Endothelial cell of umbilical vein (primary cell): ENCODE measurements around the gene ATAD2B. TPM values are rescaled to one million over a fixed set of nuclear protein-coding genes. Genes with fewer than 3 reads are reported as not detected.

Experiments used
- BruUV-seq: library from RNA; stranded (reverse); fragments of 400-500 nt; replicated peaks from 2 replicates; lab custom pipeline; 2021; lab: Mats Ljungman, UMichigan
- CTCF ChIA-PET: fragments of 300-600, 350-600 bp; sonication (Branson Sonifier 250); formaldehyde crosslinking; loops from one replicate; lab custom pipeline; 2021; ENCODE audit warnings: antibody characterized with exemption, inconsistent platforms; lab: Charles Lee
- POLR2A ChIA-PET: fragments of 300-600, 350-600 bp; sonication (Branson Sonifier 250); formaldehyde crosslinking; loops from one replicate; lab custom pipeline; 2021; ENCODE audit warnings: antibody characterized with exemption, inconsistent platforms; lab: Charles Lee
- DNase-seq: peaks from one replicate; pipeline ENCODE4 v3.0.0-alpha.2; 2011; ENCODE audit warnings: low read depth, low spot score
- FAIRE-seq: peaks from 2 replicates; lab custom pipeline; 2011; peaks lifted over from hg19 to GRCh38; lab: Jason Lieb, UNC
- H2AFZ ChIP-seq: 2 replicates; pipeline ENCODE4 v1.6.0; 2012; ENCODE audit warnings: low read depth, low read length, control low read depth, inconsistent platforms
- H3K27ac ChIP-seq: 2 replicates; pipeline ENCODE4 v1.5.1; 2011; ENCODE audit warnings: low read depth, mild to moderate bottlenecking, control low read depth, low read length, moderate library complexity; ENCODE audit not compliant: insufficient read depth
- H3K27me3 ChIP-seq, 2 experiments: 2 replicates each; pipeline versions ENCODE4 v1.6.0 to v1.6.1; 2011; ENCODE audit warnings: low read length in 2 of 2, mixed read lengths in 1 of 2; ENCODE audit not compliant: control insufficient read depth in 2 of 2, insufficient read depth in 2 of 2
- H3K36me3 ChIP-seq, 2 experiments: 2 replicates in 1 of 2; 3 replicates in 1 of 2; pipeline ENCODE4 v1.5.1; 2011; ENCODE audit warnings: low read length in 2 of 2, mild to moderate bottlenecking in 1 of 2, moderate library complexity in 1 of 2; ENCODE audit not compliant: control insufficient read depth in 2 of 2, insufficient read depth in 2 of 2; ENCODE audit errors: extremely low read depth in 1 of 2
- H3K4me1 ChIP-seq: 3 replicates; pipeline ENCODE4 v1.5.1; 2011; ENCODE audit warnings: mild to moderate bottlenecking, low read length; ENCODE audit not compliant: control insufficient read depth, insufficient read depth; ENCODE audit errors: extremely low read depth
- H3K4me2 ChIP-seq: 2 replicates; pipeline ENCODE4 v1.6.1; 2011; ENCODE audit warnings: low read length, control low read depth, mixed read lengths; ENCODE audit not compliant: insufficient read depth
- H3K4me3 ChIP-seq, 3 experiments: fragments of 200-600 bp in 1 of 3; sonication (generic), shearing (Covaris generic) in 1 of 3; replicated peaks in 1 of 3; 2 replicates each; pipeline ENCODE4 v1.5.1; 2011 to 2016; ENCODE audit warnings: control low read depth in 3 of 3, low read length in 3 of 3, mild to moderate bottlenecking in 2 of 3, inconsistent platforms in 1 of 3, low read depth in 1 of 3, moderate library complexity in 1 of 3; ENCODE audit not compliant: insufficient read depth in 1 of 3
- H3K79me2 ChIP-seq: 2 replicates; pipeline ENCODE4 v1.6.0; 2012; ENCODE audit warnings: low read length, inconsistent platforms; ENCODE audit not compliant: control insufficient read depth, insufficient read depth
- H3K9ac ChIP-seq: replicated peaks from 2 replicates; pipeline ENCODE3; 2011; ENCODE audit warnings: low read length, control low read depth; ENCODE audit not compliant: insufficient read depth; ENCODE audit errors: extremely low read depth
- H3K9me1 ChIP-seq: replicated peaks from 3 replicates; pipeline ENCODE4 v1.6.0; 2011; ENCODE audit warnings: mild to moderate bottlenecking, low read length; ENCODE audit not compliant: control insufficient read depth, insufficient read depth; ENCODE audit errors: extremely low read depth
- H3K9me3 ChIP-seq: replicated peaks from 2 replicates; pipeline ENCODE4 v1.5.1; 2012; ENCODE audit warnings: low read length, inconsistent platforms; ENCODE audit not compliant: control insufficient read depth, insufficient read depth
- H4K20me1 ChIP-seq: replicated peaks from 2 replicates; pipeline ENCODE3; 2011; ENCODE audit warnings: mild to moderate bottlenecking, low read length; ENCODE audit not compliant: control insufficient read depth, insufficient read depth; ENCODE audit errors: extremely low read depth
- EZH2 ChIP-seq: IDR thresholded peaks from 2 replicates; pipeline ENCODE4 v1.6.1; 2012; ENCODE audit warnings: borderline replicate concordance, low read depth, mild to moderate bottlenecking, moderate library complexity, low read length, inconsistent platforms; ENCODE audit not compliant: severe bottlenecking
- FOS ChIP-seq: IDR thresholded peaks from 2 replicates; pipeline ENCODE4 v1.6.1; 2011; ENCODE audit warnings: mild to moderate bottlenecking, low read length, moderate library complexity, borderline replicate concordance; ENCODE audit not compliant: insufficient read depth
- GATA2 ChIP-seq: IDR thresholded peaks from 2 replicates; pipeline ENCODE4 v1.7.0; 2011; ENCODE audit warnings: low read depth, mild to moderate bottlenecking, moderate library complexity, mixed read lengths, low read length; ENCODE audit not compliant: insufficient read length, insufficient read depth
- JUN ChIP-seq: IDR thresholded peaks from 2 replicates; pipeline ENCODE4 v1.6.1; 2011; ENCODE audit warnings: borderline replicate concordance, low read depth; ENCODE audit not compliant: insufficient read length, insufficient read depth
- MAX ChIP-seq: IDR thresholded peaks from 2 replicates; pipeline ENCODE4 v1.6.1; 2011; ENCODE audit not compliant: insufficient read depth, insufficient read length
- MYC ChIP-seq: IDR thresholded peaks from one replicate; pipeline ENCODE4 v1.6.1; 2011; ENCODE audit warnings: mild to moderate bottlenecking, low read depth, low read length
- POLR2A ChIP-seq: IDR thresholded peaks from 2 replicates; pipeline ENCODE4 v1.6.1; 2012; ENCODE audit warnings: low read depth, mild to moderate bottlenecking, control low read depth, low read length
- POLR2AphosphoS5 ChIP-seq: IDR thresholded peaks from 2 replicates; pipeline ENCODE4 v1.6.1; 2012; ENCODE audit warnings: low read depth, mild to moderate bottlenecking, control low read depth, low read length, moderate library complexity; ENCODE audit not compliant: insufficient read depth
- dilution Hi-C: fragments of 300-500 bp; cut with MboI; formaldehyde crosslinking; loops from one replicate; pipeline ENCODE4 v1.15.0; 2019; ENCODE audit warnings: low sequenced_read_pairs; ENCODE audit not compliant: extremely low pct_ligation_motif_present
- intact Hi-C: fragments of 100-400 bp; cut with micrococcal nuclease; formaldehyde crosslinking; loops from one replicate; pipeline ENCODE4 v1.10.0; 2022
- polyA plus RNA-seq, 4 experiments: library from polyadenylated mRNA; depleted of rRNA in 3 of 4; stranded (reverse) in 3 of 4; unstranded in 1 of 4; fragments of >200 nt; gene quantifications; 2 replicates each; pipeline versions ENCODE4 v1.2.1 to v1.2.3, GENCODE V29; 2011 to 2012; ENCODE audit warnings: missing spikeins in 1 of 4
- total RNA-seq: library from RNA; stranded (reverse); gene quantifications from 2 replicates; pipeline ENCODE4 v1.2.3, GENCODE V29; 2021
- TF ChIP-seq, protein P1 (sequence below), 2 donors: IDR thresholded peaks; 1 replicate in 1 of 2; 2 replicates in 1 of 2; pipeline ENCODE4 v1.5.1; 2011; ENCODE audit warnings: low read length in 2 of 2, mild to moderate bottlenecking in 2 of 2, moderate library complexity in 2 of 2, control low read depth in 1 of 2, inconsistent platforms in 1 of 2, low read depth in 1 of 2; ENCODE audit not compliant: insufficient read depth in 1 of 2; ENCODE audit errors: extremely low read depth in 1 of 2

ATAD2B gene
- total and polyA plus RNA-seq, 2 donors (not counting 3 experiments of a cell fraction or from before 2014, with no cell fraction given) = 2.5 to 19.1 TPM

DNA sequence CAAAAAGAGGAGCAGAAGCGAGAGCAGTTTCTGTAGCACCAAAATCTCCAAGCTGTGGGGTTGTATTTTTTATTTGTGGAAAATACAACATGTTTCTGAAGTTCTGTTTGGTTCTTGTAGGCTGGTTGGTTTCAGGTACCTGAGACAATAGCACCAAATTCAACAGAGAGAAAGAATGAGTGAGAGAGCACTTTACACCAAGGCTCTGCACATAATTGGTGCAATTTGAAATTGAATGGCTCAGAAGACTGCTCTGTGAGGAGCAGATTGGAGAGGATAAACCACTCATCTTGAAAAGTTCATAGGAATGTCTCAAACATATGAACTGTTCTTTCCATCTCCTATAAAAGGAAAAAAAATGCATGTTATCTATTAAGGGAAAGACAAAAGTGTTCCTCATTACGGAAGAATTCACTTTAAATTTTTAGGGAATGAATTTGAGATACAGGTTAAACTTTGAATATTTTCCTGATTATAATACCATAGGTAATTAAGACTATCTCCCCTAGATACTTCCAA is 175.1 kb downstream of the ATAD2B start:
- dilution Hi-C loops (no loop called here), intact Hi-C loops (loop anchor here (10.0 kb wide), 1 partner anchor 367 kb away; the partner anchor contains the start of gene KLHL29)
- no peaks in the 10 kb centered on the region for H3K9me3 ChIP-seq
- H3K27ac ChIP-seq = no peak overlapping the region
- ChIA-PET CTCF (no interaction called here), POLR2A (no interaction called here)
- no peak overlapping the region for H3K4me2 ChIP-seq
- H4K20me1 ChIP-seq = no peaks in the 10 kb centered on the region
- FAIRE-seq (no peak), DNase-seq (no peak)
- H3K4me3 ChIP-seq = no peak overlapping the region
- peaks cover 0 to 3% of the 10 kb centered on the region in 2 experiments for H3K36me3 ChIP-seq
- no peaks in the 10 kb centered on the region for H3K9me1 ChIP-seq
- H3K4me1 ChIP-seq = peaks cover 1% of the 10 kb centered on the region
- H2AFZ ChIP-seq = no peak overlapping the region
- TF ChIP-seq JUN (no peak), GATA2 (no peak), MAX (no peak), FOS (no peak), MYC (no peak), POLR2AphosphoS5 (no peak), POLR2A (no peak), EZH2 (no peak)
- TF ChIP-seq, protein P1, sequence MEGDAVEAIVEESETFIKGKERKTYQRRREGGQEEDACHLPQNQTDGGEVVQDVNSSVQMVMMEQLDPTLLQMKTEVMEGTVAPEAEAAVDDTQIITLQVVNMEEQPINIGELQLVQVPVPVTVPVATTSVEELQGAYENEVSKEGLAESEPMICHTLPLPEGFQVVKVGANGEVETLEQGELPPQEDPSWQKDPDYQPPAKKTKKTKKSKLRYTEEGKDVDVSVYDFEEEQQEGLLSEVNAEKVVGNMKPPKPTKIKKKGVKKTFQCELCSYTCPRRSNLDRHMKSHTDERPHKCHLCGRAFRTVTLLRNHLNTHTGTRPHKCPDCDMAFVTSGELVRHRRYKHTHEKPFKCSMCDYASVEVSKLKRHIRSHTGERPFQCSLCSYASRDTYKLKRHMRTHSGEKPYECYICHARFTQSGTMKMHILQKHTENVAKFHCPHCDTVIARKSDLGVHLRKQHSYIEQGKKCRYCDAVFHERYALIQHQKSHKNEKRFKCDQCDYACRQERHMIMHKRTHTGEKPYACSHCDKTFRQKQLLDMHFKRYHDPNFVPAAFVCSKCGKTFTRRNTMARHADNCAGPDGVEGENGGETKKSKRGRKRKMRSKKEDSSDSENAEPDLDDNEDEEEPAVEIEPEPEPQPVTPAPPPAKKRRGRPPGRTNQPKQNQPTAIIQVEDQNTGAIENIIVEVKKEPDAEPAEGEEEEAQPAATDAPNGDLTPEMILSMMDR (IDR thresholded peaks at IDR 0.05; ENCODE audit: extremely low read depth in 1 of 2, insufficient read depth in 1 of 2, low read depth in 1 of 2, low read length in 2 of 2) = no peak
- no TSS peak for BruUV-seq
- H3K79me2 ChIP-seq = no peaks in the 10 kb centered on the region
- no peaks in the 10 kb centered on the region for H3K27me3 ChIP-seq
- no peak overlapping the region for H3K9ac ChIP-seq
